Large intestine (tissue), 3 donors: ENCODE results near the gene C4orf46. TPM values are rescaled to one million over a fixed set of nuclear protein-coding genes. Genes with fewer than 3 reads are reported as not detected.
"Not testable (repeated sequence)": the region's sequence is repeated elsewhere in the genome, so short reads cannot be mapped to it uniquely, and the experiment has no call there.

Source experiments
- DNase-seq, 2 donors: peaks; one replicate each; pipeline versions ENCODE4 v3.0.0 to v3.0.0-alpha.2; 2013
- H3K27ac ChIP-seq: one replicate; pipeline ENCODE4 v1.5.1; 2013; ENCODE audit warnings: low read length
- H3K27me3 ChIP-seq: 2 replicates; pipeline ENCODE4 v1.6.1; 2013; ENCODE audit warnings: low read length; ENCODE audit not compliant: control insufficient read depth, insufficient read depth
- H3K36me3 ChIP-seq: 2 replicates; pipeline ENCODE4 v1.6.1; 2013; ENCODE audit warnings: low read length; ENCODE audit not compliant: control insufficient read depth, insufficient read depth
- H3K4me1 ChIP-seq: one replicate; pipeline ENCODE4 v1.6.1; 2013; ENCODE audit warnings: low read length; ENCODE audit not compliant: control insufficient read depth, insufficient read depth
- H3K4me3 ChIP-seq: one replicate; pipeline ENCODE4 v1.5.1; 2013; ENCODE audit warnings: low read length
- H3K9me3 ChIP-seq: one replicate; pipeline ENCODE4 v1.6.1; 2013; ENCODE audit warnings: mild to moderate bottlenecking, low read depth, low read length, moderate library complexity; ENCODE audit not compliant: control insufficient read depth
- WGBS: methylation state at CpG from one replicate; pipeline ENCODE4 v1.1.5; 2013; ENCODE audit warnings: low lambda C conversion rate; ENCODE audit not compliant: insufficient coverage; 5-methylcytosine and 5-hydroxymethylcytosine counted together
- polyA plus RNA-seq: library from polyadenylated mRNA; unstranded; fragments of 120-200 nt; gene quantifications from one replicate; pipeline ENCODE4 v1.2.1, GENCODE V29; 2013

Gene C4orf46
- polyA plus RNA-seq, 1 donor = 10.4 TPM

DNA sequence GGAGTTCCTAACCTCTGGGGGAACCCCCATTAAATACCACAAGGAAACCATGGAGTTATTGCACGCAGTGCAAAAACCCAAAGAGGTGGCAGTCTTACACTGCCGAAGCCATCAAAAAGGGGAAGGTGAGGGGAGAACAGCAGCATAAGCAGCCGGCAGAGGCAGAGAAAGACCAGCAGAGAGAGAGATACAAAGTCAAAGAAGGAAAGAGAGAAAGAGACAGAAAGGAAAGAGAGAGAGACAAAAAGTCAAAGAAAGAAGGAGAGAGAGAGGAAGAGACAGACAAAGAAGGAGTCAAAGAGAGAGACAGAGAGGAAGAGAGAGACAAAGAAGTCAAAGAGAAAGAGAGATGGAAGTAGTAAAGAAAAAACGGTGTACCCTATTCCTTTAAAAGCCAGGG is 8.4 kb downstream of the C4orf46 start:
- H3K9me3 ChIP-seq, H3K4me3 ChIP-seq, H3K4me1 ChIP-seq, H3K36me3 ChIP-seq, H3K27me3 ChIP-seq, DNase-seq, H3K27ac ChIP-seq: not testable (repeated sequence)
- 81% methylated on average over 2 of the region's 4 CpGs for WGBS

DNA sequence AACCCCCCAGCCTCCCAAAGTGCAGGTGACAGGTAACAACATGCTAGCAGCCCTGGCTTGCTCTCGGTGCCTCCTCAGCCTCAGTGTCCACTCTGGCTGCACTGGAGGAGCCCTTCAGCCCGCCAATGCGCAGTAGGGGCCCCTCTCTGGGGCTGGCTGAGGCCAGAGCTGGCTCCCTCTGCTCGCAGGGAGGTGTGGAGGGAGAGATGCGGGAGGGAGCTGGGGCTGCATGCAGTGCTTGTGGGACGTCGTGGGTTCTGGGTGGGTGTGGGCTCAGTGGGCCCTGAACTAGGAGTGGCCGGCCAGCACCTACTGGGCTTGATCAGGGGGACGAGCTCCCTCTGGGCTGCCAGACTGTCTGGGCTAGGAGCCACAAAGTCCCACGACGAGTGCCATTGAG is 14.4 kb downstream of the C4orf46 start:
- no peaks in the 10 kb centered on the region for H3K36me3 ChIP-seq
- H3K4me1 ChIP-seq = no peaks in the 10 kb centered on the region
- WGBS = no CpG with 5 or more reads among the region's 11 CpGs
- H3K9me3 ChIP-seq = no peaks in the 10 kb centered on the region
- no peak overlapping the region for H3K4me3 ChIP-seq
- no peak overlapping the region for H3K27ac ChIP-seq
- DNase-seq = no peak
- H3K27me3 ChIP-seq = no peaks in the 10 kb centered on the region

DNA sequence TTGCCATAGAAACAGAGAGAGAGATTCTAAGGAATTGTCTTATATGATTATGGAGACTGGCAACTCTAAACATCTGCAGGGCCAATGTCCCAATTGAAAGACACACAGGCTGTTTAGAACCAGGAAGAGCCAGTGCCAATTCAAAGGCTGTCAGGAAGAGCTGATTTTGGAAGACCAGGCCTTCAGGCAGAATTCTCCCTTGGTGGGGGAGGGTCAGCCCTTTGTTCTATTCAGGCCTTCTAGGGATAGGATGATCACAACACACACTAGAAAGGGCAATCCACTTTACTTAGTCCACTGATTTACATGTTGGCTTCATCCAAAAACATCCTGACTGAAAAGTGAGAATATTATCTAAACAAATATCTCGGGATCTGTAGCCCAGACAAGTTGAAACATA is 15.2 kb downstream of the C4orf46 start:
- no peaks in the 10 kb centered on the region for H3K36me3 ChIP-seq
- no peak for DNase-seq
- H3K27ac ChIP-seq = no peak overlapping the region
- no peak overlapping the region for H3K4me3 ChIP-seq
- no peaks in the 10 kb centered on the region for H3K4me1 ChIP-seq
- no peaks in the 10 kb centered on the region for H3K27me3 ChIP-seq
- no CpG with 5 or more reads among the region's 1 CpG for WGBS
- no peaks in the 10 kb centered on the region for H3K9me3 ChIP-seq

DNA sequence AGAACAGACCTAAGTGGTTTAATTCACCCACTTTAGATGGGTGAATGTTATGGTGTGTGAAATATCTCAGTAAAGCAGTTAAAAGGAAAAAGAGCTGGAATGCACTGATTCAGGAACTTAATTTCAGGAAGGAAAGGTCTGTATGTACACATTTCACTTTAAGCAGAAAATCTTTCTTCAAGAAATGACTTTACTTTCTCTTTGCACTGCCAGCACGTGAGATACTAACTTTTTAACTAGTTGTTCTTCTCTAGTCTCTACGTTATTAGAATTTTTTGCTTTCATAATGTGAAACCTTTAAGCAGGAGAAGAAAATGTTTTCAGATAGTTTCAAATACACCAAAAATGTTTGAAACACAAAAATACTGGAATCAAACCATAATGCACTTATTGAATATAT is 18.8 kb downstream of the C4orf46 start:
- Histone ChIP-seq H3K27me3 (no peaks in the 10 kb centered on the region), H3K4me3 (no peak overlapping the region), H3K36me3 (no peaks in the 10 kb centered on the region), H3K4me1 (no peaks in the 10 kb centered on the region), H3K27ac (no peak overlapping the region), H3K9me3 (no peaks in the 10 kb centered on the region)
- no peak for DNase-seq
- 46% methylated on average over 2 of the region's 2 CpGs for WGBS

DNA sequence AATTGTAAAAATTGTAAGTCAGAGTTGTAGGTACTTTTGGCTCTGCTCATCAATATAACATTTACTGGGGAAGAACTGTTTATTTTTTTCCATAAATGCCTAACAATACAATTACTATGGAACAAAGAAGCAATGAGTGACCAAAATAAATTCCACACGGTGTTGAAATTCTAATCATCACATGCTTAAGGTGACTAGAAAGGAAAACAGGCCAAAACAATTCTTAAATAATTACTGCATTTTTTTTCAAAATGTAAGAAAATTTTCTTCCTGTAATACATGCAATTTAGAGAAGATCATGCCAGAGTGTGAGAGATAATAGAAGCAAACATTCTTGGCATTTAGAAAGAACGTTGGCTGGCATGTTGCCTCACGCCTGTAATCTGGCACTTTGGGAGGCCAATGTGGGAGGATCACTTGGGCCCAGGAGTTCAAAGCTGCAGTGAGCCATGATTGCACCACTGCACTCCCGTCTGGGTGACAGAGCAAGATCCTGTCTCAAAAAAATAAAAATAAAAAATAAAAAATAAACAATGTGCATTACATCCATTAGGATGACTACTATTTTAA is 22.5 kb downstream of the C4orf46 start:
- Histone ChIP-seq H3K27me3 (peaks cover 2% of the 10 kb centered on the region), H3K4me1 (no peaks in the 10 kb centered on the region), H3K4me3 (no peak overlapping the region), H3K9me3 (no peaks in the 10 kb centered on the region), H3K27ac (no peak overlapping the region), H3K36me3 (no peaks in the 10 kb centered on the region)
- WGBS = 90% methylated on average over 2 of the region's 4 CpGs
- DNase-seq = no peak

DNA sequence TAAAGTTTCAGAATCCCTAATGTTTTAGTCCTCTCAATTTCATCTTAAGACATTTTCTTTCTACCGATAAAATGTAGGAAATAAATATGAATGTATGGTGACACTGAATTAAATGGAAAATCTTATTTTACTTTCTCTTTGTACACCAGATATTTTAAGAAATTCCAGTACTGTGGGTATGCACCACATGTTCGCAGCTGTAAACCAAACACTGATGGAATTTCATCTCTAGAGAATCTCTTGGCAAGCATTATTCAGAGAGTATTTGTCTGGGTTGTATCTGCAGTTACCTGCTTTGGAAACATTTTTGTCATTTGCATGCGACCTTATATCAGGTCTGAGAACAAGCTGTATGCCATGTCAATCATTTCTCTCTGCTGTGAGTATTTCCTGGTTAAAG is 26.9 kb downstream of the C4orf46 start:
- H3K27ac ChIP-seq = no peak overlapping the region
- no peak overlapping the region for H3K4me3 ChIP-seq
- no peaks in the 10 kb centered on the region for H3K36me3 ChIP-seq
- no peaks in the 10 kb centered on the region for H3K9me3 ChIP-seq
- no peaks in the 10 kb centered on the region for H3K4me1 ChIP-seq
- no peak for DNase-seq
- H3K27me3 ChIP-seq = peaks cover 4% of the 10 kb centered on the region
- WGBS = 57% methylated on average over 1 of the region's 3 CpGs

DNA sequence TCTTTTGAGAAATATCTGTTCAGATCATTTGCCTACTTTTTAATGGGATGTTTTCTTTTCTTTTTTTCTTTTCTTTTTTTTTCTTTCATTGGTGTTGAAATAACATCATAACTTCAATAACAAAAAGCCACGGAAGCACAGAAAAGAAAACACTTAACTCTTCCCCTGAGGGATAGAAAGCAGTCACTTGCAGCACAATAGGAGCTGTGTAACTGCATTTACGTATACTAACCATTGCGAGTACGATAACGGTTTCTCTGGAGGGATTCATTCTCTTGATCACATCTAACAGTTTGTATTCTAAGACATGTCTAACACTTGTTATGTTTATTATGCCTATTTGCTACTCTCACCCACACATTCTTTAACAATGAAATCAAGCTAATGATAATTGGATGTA is 27.3 kb downstream of the C4orf46 start:
- Histone ChIP-seq H3K9me3 (no peaks in the 10 kb centered on the region), H3K27me3 (peaks cover 4% of the 10 kb centered on the region), H3K36me3 (no peaks in the 10 kb centered on the region), H3K4me3 (no peak overlapping the region), H3K4me1 (no peaks in the 10 kb centered on the region), H3K27ac (no peak overlapping the region)
- 85% methylated on average over 4 of the region's 5 CpGs for WGBS
- no peak for DNase-seq

DNA sequence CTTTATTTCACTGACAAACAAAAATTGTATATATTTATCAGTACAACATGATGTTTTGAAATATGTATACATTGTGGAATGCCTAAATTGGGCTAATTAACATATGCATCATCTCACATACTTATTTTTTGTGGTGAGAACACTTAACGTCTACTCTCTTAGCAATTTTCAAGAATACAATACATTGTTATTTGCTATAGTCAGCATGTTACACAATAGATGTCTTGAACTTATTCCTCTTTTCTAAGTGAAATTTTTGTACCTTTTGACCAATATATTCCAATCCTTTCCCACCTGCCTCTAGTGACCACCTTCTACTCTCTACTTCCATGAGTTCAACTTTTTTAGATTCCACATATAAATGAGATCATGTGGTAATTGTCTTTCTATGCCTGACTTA is 35.1 kb downstream of the C4orf46 start:
- Histone ChIP-seq H3K9me3 (no peaks in the 10 kb centered on the region), H3K4me1 (no peaks in the 10 kb centered on the region), H3K27me3 (peaks cover 5% of the 10 kb centered on the region), H3K36me3 (no peaks in the 10 kb centered on the region), H3K27ac (no peak overlapping the region), H3K4me3 (no peak overlapping the region)
- WGBS = no CpG with 5 or more reads among the region's 1 CpG
- DNase-seq = no peak

DNA sequence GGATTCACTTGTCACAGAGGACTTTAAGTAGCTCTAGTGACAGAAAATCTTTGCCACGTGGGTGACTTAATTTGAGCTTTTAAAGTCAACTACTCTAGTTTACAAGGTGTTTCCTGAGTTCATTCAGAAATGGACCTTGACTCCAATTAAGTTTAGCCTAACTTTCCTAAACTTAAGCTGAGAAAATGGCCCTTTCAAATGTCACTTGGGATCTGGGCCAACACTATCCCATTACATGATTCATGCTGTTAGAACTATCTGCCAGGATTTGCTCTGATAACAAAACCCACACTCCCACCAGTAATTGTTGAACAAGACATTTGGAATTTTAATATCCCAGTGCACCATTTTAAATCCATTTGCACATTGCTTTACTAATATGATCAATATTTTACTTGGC is 40.8 kb downstream of the C4orf46 start:
- no peak overlapping the region for H3K27ac ChIP-seq
- no CpG with 5 or more reads among the region's 1 CpG for WGBS
- no peak for DNase-seq
- no peaks in the 10 kb centered on the region for H3K27me3 ChIP-seq
- H3K9me3 ChIP-seq = no peaks in the 10 kb centered on the region
- H3K4me1 ChIP-seq = no peaks in the 10 kb centered on the region
- no peak overlapping the region for H3K4me3 ChIP-seq
- H3K36me3 ChIP-seq = no peaks in the 10 kb centered on the region

DNA sequence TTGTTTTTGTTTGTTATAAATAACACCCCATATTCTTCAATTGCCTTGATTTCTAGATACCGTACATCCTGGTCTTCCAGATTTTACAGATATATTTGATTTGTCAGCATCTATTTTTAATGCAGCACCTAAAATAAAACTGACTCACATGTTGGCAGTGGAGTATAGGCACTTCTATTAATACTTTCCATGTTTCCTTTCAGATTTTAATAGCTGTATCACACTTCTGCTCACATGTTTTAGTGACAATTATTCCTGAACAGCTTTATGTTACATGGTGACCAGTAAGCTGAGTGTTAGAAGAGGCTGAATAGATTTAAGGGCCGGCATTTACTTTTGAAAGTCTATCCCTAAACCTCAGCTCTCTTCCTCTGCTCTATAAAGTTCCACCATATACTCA is 46.1 kb downstream of the C4orf46 start:
- H3K4me1 ChIP-seq = no peaks in the 10 kb centered on the region
- no peaks in the 10 kb centered on the region for H3K36me3 ChIP-seq
- H3K9me3 ChIP-seq = no peaks in the 10 kb centered on the region
- H3K27me3 ChIP-seq = no peaks in the 10 kb centered on the region
- H3K27ac ChIP-seq = no peak overlapping the region
- H3K4me3 ChIP-seq = no peak overlapping the region
- DNase-seq = no peak
- WGBS = 100% methylated on average over 2 of the region's 2 CpGs

DNA sequence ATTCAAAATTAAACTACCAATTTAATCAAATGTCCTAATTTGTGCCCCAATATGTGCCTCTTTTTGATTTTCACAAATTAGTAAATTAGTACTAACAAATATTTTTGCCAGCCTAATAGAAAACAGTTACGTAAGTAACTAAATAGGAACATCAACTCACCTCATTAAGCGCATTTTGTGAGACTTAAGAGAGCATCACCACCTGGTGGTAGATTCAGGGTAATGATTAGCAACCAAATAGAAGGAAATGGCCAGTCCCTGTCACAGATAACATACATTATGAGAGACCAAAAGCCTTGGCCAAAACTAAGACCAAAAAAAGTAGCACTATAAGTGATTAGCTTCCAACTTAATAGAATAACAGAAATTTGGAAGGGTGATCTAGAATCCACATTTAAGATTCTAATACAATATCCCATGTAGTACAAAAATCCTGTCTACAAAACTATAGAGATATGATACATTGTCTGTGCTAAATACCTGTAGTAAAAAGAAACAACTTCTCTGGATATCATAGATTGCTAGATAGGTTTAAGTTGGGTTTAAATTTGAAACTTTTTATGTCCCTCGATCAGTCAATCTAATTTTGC is 46.7 kb downstream of the C4orf46 start:
- no peaks in the 10 kb centered on the region for H3K9me3 ChIP-seq
- no peaks in the 10 kb centered on the region for H3K4me1 ChIP-seq
- H3K27me3 ChIP-seq = no peaks in the 10 kb centered on the region
- no peaks in the 10 kb centered on the region for H3K36me3 ChIP-seq
- H3K4me3 ChIP-seq = no peak overlapping the region
- 86% methylated on average over 1 of the region's 3 CpGs for WGBS
- H3K27ac ChIP-seq = no peak overlapping the region
- DNase-seq = peak; percentile 17 to 32
